KMS-11 (cell line): ENCODE results near the gene EFCC1.

Experiments
- H2AFZ ChIP-seq: fragments of 200-600 bp; sonication (generic); 2 replicates; pipeline ENCODE4 v1.6.1; 2016; ENCODE audit warnings: antibody characterized with exemption, mixed run types, low read depth
- H3K27ac ChIP-seq: fragments of 200-600 bp; sonication (generic); 2 replicates; pipeline ENCODE4 v1.6.1; 2016; ENCODE audit warnings: mild to moderate bottlenecking, mixed run types
- H3K27me3 ChIP-seq: fragments of 200-600 bp; sonication (generic); 2 replicates; pipeline ENCODE4 v1.6.1; 2017; ENCODE audit warnings: mild to moderate bottlenecking, low read depth, mixed run types, moderate library complexity; ENCODE audit not compliant: insufficient read depth
- H3K36me3 ChIP-seq: fragments of 200-600 bp; sonication (generic); 2 replicates; pipeline ENCODE4 v1.6.1; 2017; ENCODE audit warnings: mild to moderate bottlenecking, mixed run types; ENCODE audit not compliant: insufficient read depth
- H3K4me1 ChIP-seq: fragments of 200-600 bp; sonication (generic); 2 replicates; pipeline ENCODE4 v1.6.1; 2016; ENCODE audit warnings: mild to moderate bottlenecking, low read depth, mixed run types; ENCODE audit not compliant: poor library complexity, severe bottlenecking
- H3K4me2 ChIP-seq: fragments of 200-600 bp; sonication (generic); 2 replicates; pipeline ENCODE4 v1.7.0; 2016; ENCODE audit warnings: mild to moderate bottlenecking, mixed run types
- H3K4me3 ChIP-seq: fragments of 200-600 bp; sonication (generic); IDR thresholded peaks from 2 replicates; pipeline ENCODE4 v1.6.1; 2017; ENCODE audit warnings: low read depth, low read length, mixed read lengths; ENCODE audit not compliant: insufficient read depth
- H3K79me2 ChIP-seq: fragments of 200-600 bp; sonication (generic); 2 replicates; pipeline ENCODE4 v1.6.1; 2016; ENCODE audit warnings: low read depth, mixed run types; ENCODE audit not compliant: insufficient read depth
- H3K9ac ChIP-seq: fragments of 200-600 bp; sonication (generic); 2 replicates; pipeline ENCODE4 v1.6.1; 2016; ENCODE audit warnings: mild to moderate bottlenecking, mixed run types
- H4K20me1 ChIP-seq: fragments of 200-600 bp; sonication (generic); 2 replicates; pipeline ENCODE4 v1.6.1; 2016; ENCODE audit warnings: mild to moderate bottlenecking, mixed run types; ENCODE audit not compliant: insufficient read depth
- CTCF ChIP-seq: fragments of 200-600 bp; sonication (generic); conservative IDR thresholded peaks from 2 replicates; pipeline ENCODE4 v1.6.1; 2017; ENCODE audit warnings: low read depth, mild to moderate bottlenecking, antibody characterized with exemption, low read length, moderate library complexity, mixed read lengths

The EFCC1 gene

GRCh38 chr3:128996200-128996599, 4.9 kb upstream of the EFCC1 start:
- no peak overlapping the region for H3K27ac ChIP-seq
- no peak overlapping the region for H2AFZ ChIP-seq
- H3K4me3 ChIP-seq: no peak overlapping the region
- no peak for TF ChIP-seq CTCF
- no peaks in the 10 kb centered on the region for H4K20me1 ChIP-seq
- no peaks in the 10 kb centered on the region for H3K79me2 ChIP-seq
- H3K36me3 ChIP-seq: no peaks in the 10 kb centered on the region
- H3K4me2 ChIP-seq: no peak overlapping the region
- H3K9ac ChIP-seq: no peak overlapping the region
- peaks cover 15% of the 10 kb centered on the region for H3K4me1 ChIP-seq
- no peaks in the 10 kb centered on the region for H3K27me3 ChIP-seq

GRCh38 chr3:128996726-128997125, 4.4 kb upstream of the EFCC1 start:
- Histone ChIP-seq H3K27ac (no peak overlapping the region), H2AFZ (no peak overlapping the region), H3K36me3 (no peaks in the 10 kb centered on the region), H3K9ac (no peak overlapping the region), H3K27me3 (no peaks in the 10 kb centered on the region), H3K4me2 (no peak overlapping the region), H3K4me1 (peaks cover 15% of the 10 kb centered on the region), H4K20me1 (no peaks in the 10 kb centered on the region), H3K79me2 (no peaks in the 10 kb centered on the region), H3K4me3 (no peak overlapping the region)
- no peak for TF ChIP-seq CTCF

- no peak for TF ChIP-seq CTCF
- Histone ChIP-seq H3K79me2 (no peaks in the 10 kb centered on the region), H3K4me2 (no peak overlapping the region), H3K4me1 (peaks cover 16% of the 10 kb centered on the region), H3K27me3 (no peaks in the 10 kb centered on the region), H3K4me3 (no peak overlapping the region), H3K9ac (no peak overlapping the region), H3K36me3 (no peaks in the 10 kb centered on the region), H3K27ac (no peak overlapping the region), H4K20me1 (no peaks in the 10 kb centered on the region), H2AFZ (no peak overlapping the region)
These were observed 3.5 kb upstream of the EFCC1 start for GRCh38 chr3:128997486-128998133.

- no peaks in the 10 kb centered on the region for H3K36me3 ChIP-seq
- H3K4me1 ChIP-seq: peaks cover 22% of the 10 kb centered on the region
- no peak overlapping the region for H2AFZ ChIP-seq
- no peak overlapping the region for H3K4me3 ChIP-seq
- no peak overlapping the region for H3K4me2 ChIP-seq
- H4K20me1 ChIP-seq: no peaks in the 10 kb centered on the region
- TF ChIP-seq CTCF: no peak
- H3K27me3 ChIP-seq: no peaks in the 10 kb centered on the region
- no peaks in the 10 kb centered on the region for H3K79me2 ChIP-seq
- no peak overlapping the region for H3K27ac ChIP-seq
- H3K9ac ChIP-seq: no peak overlapping the region
These were observed 2.5 kb upstream of the EFCC1 start for GRCh38 chr3:128998561-128998960.
